Sigmoid colon (tissue), 4 donors: Measurements from ENCODE around the gene TDRD9.

Experiments used
- EP300 ChIP-seq, 4 donors: sonication (generic); formaldehyde crosslinking; IDR thresholded peaks; one replicate each; pipeline ENCODE4 v1.6.1; 2017; ENCODE audit warnings: antibody characterized with exemption in 4 of 4
- POLR2A ChIP-seq, 2 donors: fragments of 450-650 bp; IDR thresholded peaks; one replicate each; pipeline ENCODE4 v1.6.1; 2016; ENCODE audit warnings: antibody characterized with exemption in 2 of 2, mild to moderate bottlenecking in 2 of 2, moderate library complexity in 2 of 2
- POLR2AphosphoS5 ChIP-seq, 4 donors: sonication (generic); formaldehyde crosslinking; IDR thresholded peaks; one replicate each; pipeline ENCODE4 v1.6.1; 2017; ENCODE audit warnings: antibody characterized with exemption in 4 of 4
- TF ChIP-seq, protein P1 (sequence below), 4 experiments: fragments of 450-650 bp in 3 of 4; fragments of 200-600 bp in 1 of 4; IDR thresholded peaks; one replicate each; pipeline ENCODE4 v1.5.1; 2016 to 2019; ENCODE audit warnings: antibody characterized with exemption in 4 of 4, mild to moderate bottlenecking in 3 of 4, moderate library complexity in 2 of 4

DNA sequence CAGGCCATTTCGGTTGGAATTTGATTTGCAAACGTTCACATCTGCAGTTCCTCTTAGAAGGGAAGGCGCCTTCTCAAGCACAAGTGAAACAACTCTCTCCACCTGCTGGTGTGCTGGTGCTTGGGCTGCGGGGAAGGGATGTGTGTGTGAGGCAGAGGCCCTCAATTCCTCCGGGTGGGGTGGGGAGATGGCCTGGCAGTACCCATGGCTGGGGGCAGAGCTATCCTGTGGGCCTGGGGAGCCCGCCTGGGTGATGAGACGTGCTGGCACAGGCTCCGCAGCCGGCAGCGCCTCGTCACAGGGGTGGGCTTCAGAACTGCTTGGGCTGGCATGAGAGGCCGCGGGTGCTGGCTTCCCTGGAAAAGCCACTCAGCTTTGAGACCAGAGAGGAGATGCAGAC is 28.9 kb upstream of the TDRD9 start:
- TF ChIP-seq EP300 (IDR thresholded peaks at IDR 0.05) (no peak), POLR2A (IDR thresholded peaks at IDR 0.05) (no peak), POLR2AphosphoS5 (IDR thresholded peaks at IDR 0.05) (no peak)
- TF ChIP-seq, protein P1, sequence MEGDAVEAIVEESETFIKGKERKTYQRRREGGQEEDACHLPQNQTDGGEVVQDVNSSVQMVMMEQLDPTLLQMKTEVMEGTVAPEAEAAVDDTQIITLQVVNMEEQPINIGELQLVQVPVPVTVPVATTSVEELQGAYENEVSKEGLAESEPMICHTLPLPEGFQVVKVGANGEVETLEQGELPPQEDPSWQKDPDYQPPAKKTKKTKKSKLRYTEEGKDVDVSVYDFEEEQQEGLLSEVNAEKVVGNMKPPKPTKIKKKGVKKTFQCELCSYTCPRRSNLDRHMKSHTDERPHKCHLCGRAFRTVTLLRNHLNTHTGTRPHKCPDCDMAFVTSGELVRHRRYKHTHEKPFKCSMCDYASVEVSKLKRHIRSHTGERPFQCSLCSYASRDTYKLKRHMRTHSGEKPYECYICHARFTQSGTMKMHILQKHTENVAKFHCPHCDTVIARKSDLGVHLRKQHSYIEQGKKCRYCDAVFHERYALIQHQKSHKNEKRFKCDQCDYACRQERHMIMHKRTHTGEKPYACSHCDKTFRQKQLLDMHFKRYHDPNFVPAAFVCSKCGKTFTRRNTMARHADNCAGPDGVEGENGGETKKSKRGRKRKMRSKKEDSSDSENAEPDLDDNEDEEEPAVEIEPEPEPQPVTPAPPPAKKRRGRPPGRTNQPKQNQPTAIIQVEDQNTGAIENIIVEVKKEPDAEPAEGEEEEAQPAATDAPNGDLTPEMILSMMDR (IDR thresholded peaks at IDR 0.05), result no peak
